ENCODE measurements around the gene ZNF579. TPM values are rescaled to one million over a fixed set of nuclear protein-coding genes. Genes with fewer than 3 reads are reported as not detected.

Gene ZNF579
- polyA plus RNA-seq: 7.4 and 10.8 TPM in 2 replicates
- 9.8 and 12.4 TPM in 2 replicates for polyA minus RNA-seq

GRCh38 chr19:55580628-55581144 is at the start of gene ZNF579:
Gene ZNF579, minus strand, starts transcription at chr19:55580848. Its CDS starts 1,209 bp downstream, at chr19:55579639.
- no peaks in the 10 kb centered on the region for H3K36me3 ChIP-seq (ENCODE audit: insufficient read depth, low read length)
- peak within 1 kb of the TSS; percentile 61 for H2AFZ ChIP-seq (ENCODE audit: low read depth, low read length)

GRCh38 chr19:55626350-55626749 is 45.7 kb upstream of the ZNF579 start:
- H3K27ac ChIP-seq (ENCODE audit: low read length): no peak overlapping the region
- H3K9ac ChIP-seq (ENCODE audit: low read length): no peak overlapping the region
- no peak overlapping the region for H2AFZ ChIP-seq (ENCODE audit: low read depth, low read length)
- no peaks in the 10 kb centered on the region for H3F3A ChIP-seq (ENCODE audit: insufficient read depth, low read length, poor library complexity, severe bottlenecking)
- H3K27me3 ChIP-seq (ENCODE audit: insufficient read depth, low read depth, low read length): no peaks in the 10 kb centered on the region
- H3K79me2 ChIP-seq (replicated peaks; ENCODE audit: insufficient read depth, low read length): peaks cover 8% of the 10 kb centered on the region
- no peaks in the 10 kb centered on the region for H3K9me3 ChIP-seq (ENCODE audit: low read length)
- H3K9me2 ChIP-seq (ENCODE audit: insufficient read depth, low read length): no peaks in the 10 kb centered on the region
- no peak overlapping the region for H3K4me2 ChIP-seq (ENCODE audit: low read length)
- H3K36me3 ChIP-seq (ENCODE audit: insufficient read depth, low read length): no peaks in the 10 kb centered on the region
- H4K20me1 ChIP-seq (ENCODE audit: insufficient read depth): no peaks in the 10 kb centered on the region
- H3K4me3 ChIP-seq (ENCODE audit: low read length): no peak overlapping the region
- TF ChIP-seq REST (IDR thresholded peaks at IDR 0.05; ENCODE audit: borderline replicate concordance): no peak
- TF ChIP-seq EZH2 (IDR thresholded peaks at IDR 0.05; ENCODE audit: borderline replicate concordance, insufficient read depth, low read length, poor library complexity, severe bottlenecking): no peak
- no peak for TF ChIP-seq CTCF (IDR thresholded peaks at IDR 0.05; ENCODE audit: poor library complexity, severe bottlenecking)
- no peak for TF ChIP-seq EP300 (conservative IDR thresholded peaks at IDR 0.05; ENCODE audit: poor library complexity, severe bottlenecking)
- TF ChIP-seq MXI1 (conservative IDR thresholded peaks at IDR 0.05; ENCODE audit: poor library complexity, severe bottlenecking): no peak
- TF ChIP-seq POLR2AphosphoS5 (IDR thresholded peaks at IDR 0.05): no peak

More at GRCh38 chr19:55580628-55581144, at the start of gene ZNF579:
- Histone ChIP-seq H3K79me2 (replicated peaks; ENCODE audit: insufficient read depth, low read length) (peaks cover 21% of the 10 kb centered on the region), H3K4me2 (ENCODE audit: low read length) (peak within 1 kb of the TSS; percentile 99), H3K4me3 (ENCODE audit: low read length) (peak within 1 kb of the TSS; percentile 94), H3F3A (ENCODE audit: insufficient read depth, low read length, poor library complexity, severe bottlenecking) (no peaks in the 10 kb centered on the region), H3K27me3 (ENCODE audit: insufficient read depth, low read depth, low read length) (no peaks in the 10 kb centered on the region), H3K27ac (ENCODE audit: low read length) (peak within 1 kb of the TSS; percentile 81), H4K20me1 (ENCODE audit: insufficient read depth) (no peaks in the 10 kb centered on the region), H3K9ac (ENCODE audit: low read length) (peak within 1 kb of the TSS; percentile 98), H3K9me2 (ENCODE audit: insufficient read depth, low read length) (no peaks in the 10 kb centered on the region), H3K9me3 (ENCODE audit: low read length) (no peaks in the 10 kb centered on the region)
- peak; percentile 4 for TF ChIP-seq REST (IDR thresholded peaks at IDR 0.05; ENCODE audit: borderline replicate concordance)
- TF ChIP-seq EP300 (conservative IDR thresholded peaks at IDR 0.05; ENCODE audit: poor library complexity, severe bottlenecking): no peak
- TF ChIP-seq RAD21 (conservative IDR thresholded peaks at IDR 0.05): no peak
- peak; percentile 74 for TF ChIP-seq POLR2AphosphoS5 (IDR thresholded peaks at IDR 0.05)
- peak; percentile 4 for TF ChIP-seq SMC3 (conservative IDR thresholded peaks at IDR 0.05; ENCODE audit: poor library complexity)
- TF ChIP-seq MXI1 (conservative IDR thresholded peaks at IDR 0.05; ENCODE audit: poor library complexity, severe bottlenecking): peak; percentile 39
- TF ChIP-seq CTCF (IDR thresholded peaks at IDR 0.05; ENCODE audit: poor library complexity, severe bottlenecking): no peak
- TF ChIP-seq TAF1 (IDR thresholded peaks at IDR 0.05; ENCODE audit: low read depth): no peak

Measured in neural cell (in vitro differentiated cells).